NCI-H2171 (cell line): ENCODE measurements around the gene E2F1.

Source experiments
- DNase-seq: peaks from one replicate; lab custom pipeline; 2025; lab: John Stamatoyannopoulos, UW

E2F1 gene

GRCh38 chr20:33671573-33672288 lies 14.5 kb downstream of the E2F1 start:
- DNase-seq, result no peak

GRCh38 chr20:33670715-33671499 lies 15.3 kb downstream of the E2F1 start:
- no peak for DNase-seq

- no peak for DNase-seq
Observed at GRCh38 chr20:33669873-33670640, 16.1 kb downstream of the E2F1 start.

GRCh38 chr20:33669224-33669623 lies 17.0 kb downstream of the E2F1 start:
- DNase-seq, result no peak

- no peak for DNase-seq
Observed at GRCh38 chr20:33668466-33669155, 17.6 kb downstream of the E2F1 start.

GRCh38 chr20:33667676-33668465 lies 18.3 kb downstream of the E2F1 start:
- peak; percentile 67 for DNase-seq

- no peak for DNase-seq
Observed at GRCh38 chr20:33667245-33667675, 18.9 kb downstream of the E2F1 start.

- peak; percentile 19 for DNase-seq
Observed at GRCh38 chr20:33666293-33667244, 19.6 kb downstream of the E2F1 start, which contains the start of gene ACTL10. TSS of gene ACTL10 (plus strand) at chr20:33666943. CDS start at chr20:33667498, 555 bp downstream.

- DNase-seq, result no peak
Observed at GRCh38 chr20:33664762-33665144, 21.4 kb downstream of the E2F1 start.

GRCh38 chr20:33664085-33664761 lies 22.0 kb downstream of the E2F1 start:
- no peak for DNase-seq

GRCh38 chr20:33663161-33664084 lies 22.8 kb downstream of the E2F1 start:
- DNase-seq, result peak; percentile 92

- DNase-seq, result no peak
Observed at GRCh38 chr20:33662172-33662571, 24.0 kb downstream of the E2F1 start, which contains the start of gene C20orf144. TSS of gene C20orf144 (plus strand) at chr20:33662327. CDS start at chr20:33662346, 19 bp downstream.

- no peak for DNase-seq
Observed at GRCh38 chr20:33660685-33661058, 25.5 kb downstream of the E2F1 start.

GRCh38 chr20:33660035-33660684 lies 26.0 kb downstream of the E2F1 start:
- no peak for DNase-seq

- DNase-seq, result no peak
Observed at GRCh38 chr20:33659341-33660034, 26.7 kb downstream of the E2F1 start.

- DNase-seq, result no peak
Observed at GRCh38 chr20:33658929-33659328, 27.3 kb downstream of the E2F1 start.

GRCh38 chr20:33658510-33658909 lies 27.7 kb downstream of the E2F1 start:
- DNase-seq, result no peak
